ENCODE measurements around the gene PEX12. TPM values are rescaled to one million over a fixed set of nuclear protein-coding genes. Genes with fewer than 3 reads are reported as not detected.
"Not testable (repeated sequence)": the region's sequence is repeated elsewhere in the genome, so short reads cannot be mapped to it uniquely, and the experiment has no call there.

The PEX12 gene
- polyA plus RNA-seq, 3 donors, result 12.1 to 12.7 (median 12.4) TPM

GRCh38 chr17:35539659-35540026 lies 38.7 kb downstream of the PEX12 start:
- no peak for DNase-seq (ENCODE audit: low read depth in 3 of 3, low spot score in 2 of 3)

DNA sequence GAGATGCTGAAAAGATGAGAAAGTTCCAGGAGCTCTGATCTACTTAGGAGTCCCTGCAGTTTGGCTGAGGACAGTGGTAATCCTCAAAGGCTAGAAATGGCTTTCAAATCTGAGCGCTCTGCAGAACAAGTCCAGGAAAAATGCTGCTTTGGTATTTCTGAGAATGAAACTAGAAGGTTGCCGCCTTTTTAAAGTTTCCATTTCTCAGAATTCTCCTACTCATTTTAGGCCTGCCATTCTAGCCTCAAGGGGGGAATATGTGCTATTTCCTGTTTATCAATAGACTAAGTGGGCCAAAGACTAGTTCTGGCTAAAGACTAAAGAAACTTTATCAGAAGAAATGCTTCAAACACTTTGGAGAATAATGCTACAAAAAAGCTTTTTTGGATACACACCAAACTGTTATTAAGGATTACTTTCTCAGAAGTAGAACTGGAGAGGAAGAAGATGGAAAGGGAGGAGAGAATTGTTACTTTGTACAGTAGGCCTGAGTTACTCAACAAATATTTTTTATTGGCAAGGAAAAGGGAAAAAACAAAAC lies 40.7 kb downstream of the PEX12 start, which contains the start of gene SLFN12L:
TSS of gene SLFN12L (minus strand) at position 78 of the 541 bp plus-strand sequence. CDS start 15,314 bp downstream, outside the sequence.
- DNase-seq (ENCODE audit: low read depth in 3 of 3, low spot score in 2 of 3), result no peak

GRCh38 chr17:35536664-35537171 lies 41.7 kb downstream of the PEX12 start:
- DNase-seq (ENCODE audit: low read depth in 3 of 3, low spot score in 2 of 3), result no peak

GRCh38 chr17:35535406-35535805 lies 43.0 kb downstream of the PEX12 start:
- not testable (repeated sequence) for DNase-seq (ENCODE audit: low read depth in 3 of 3, low spot score in 2 of 3)

- DNase-seq (ENCODE audit: low read depth in 3 of 3, low spot score in 2 of 3), result no peak
These were observed 43.7 kb downstream of the PEX12 start for GRCh38 chr17:35534576-35535093.

DNA sequence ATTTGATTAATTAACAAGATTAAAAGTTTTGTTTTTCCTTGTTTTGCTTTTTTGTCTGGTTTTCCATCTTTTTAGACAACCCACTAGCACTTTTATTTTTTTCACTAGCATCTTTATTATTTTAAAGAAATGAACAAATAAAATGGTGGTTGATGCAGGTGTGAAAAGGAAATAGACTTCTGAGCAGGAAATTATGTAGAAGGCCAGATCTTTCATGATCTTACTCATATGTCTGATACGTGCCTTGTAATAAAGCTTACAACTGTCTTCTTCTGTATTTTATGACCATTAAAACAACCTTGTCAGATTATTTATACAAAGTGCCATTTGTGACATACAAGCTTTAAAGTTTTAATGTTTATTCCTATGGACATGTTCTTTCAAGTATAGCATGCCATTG lies 47.2 kb downstream of the PEX12 start:
- no peak for DNase-seq (ENCODE audit: low read depth in 3 of 3, low spot score in 2 of 3)

DNA sequence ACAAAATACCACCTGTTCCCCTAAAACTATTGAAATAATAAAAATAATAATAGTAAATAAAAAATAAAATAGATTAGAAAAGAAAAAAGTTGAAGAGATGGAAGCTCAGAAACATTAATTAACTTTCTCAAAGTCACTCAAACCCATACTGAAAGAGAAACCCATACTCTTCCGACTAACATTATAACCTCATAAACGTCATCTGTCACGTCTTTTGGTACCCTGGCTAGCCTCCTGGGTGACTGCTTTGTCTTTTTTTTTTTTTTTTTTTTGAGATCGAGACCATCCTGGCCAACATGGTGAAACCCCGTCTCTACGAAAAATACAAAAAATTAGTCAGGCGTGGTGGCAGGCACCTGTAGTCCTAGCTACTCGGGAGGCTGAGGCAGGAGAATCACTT lies 48.5 kb downstream of the PEX12 start:
- no peak for DNase-seq (ENCODE audit: low read depth in 3 of 3, low spot score in 2 of 3)

GRCh38 chr17:35529326-35529725 lies 49.0 kb downstream of the PEX12 start:
- not testable (repeated sequence) for DNase-seq (ENCODE audit: low read depth in 3 of 3, low spot score in 2 of 3)

Other genes starting within 250 kb of the PEX12 start
- gene SLFN11, start 204.9 kb downstream of the PEX12 start, polyA plus RNA-seq (ENCODE audit: insufficient read length in 3 of 3), result 10 to 100 TPM; 10.5 to 11.8 (median 10.9) TPM
- 10 to 100 TPM; 17.7 to 23.7 (median 20.0) TPM for gene SLFN12, start 146.1 kb downstream of the PEX12 start, polyA plus RNA-seq (ENCODE audit: insufficient read length in 3 of 3)
- gene SLFN13, start 129.8 kb downstream of the PEX12 start, polyA plus RNA-seq (ENCODE audit: insufficient read length in 3 of 3), result 10 to 100 TPM; 15.9 to 23.8 (median 19.2) TPM
- gene SLFN12L, start 40.9 kb downstream of the PEX12 start, polyA plus RNA-seq (ENCODE audit: insufficient read length in 3 of 3), result under 1 TPM in 2 of 3 donors, not detected in 1; 0.04 to 0.17 TPM
- under 1 TPM; 0.18 to 0.29 (median 0.24) TPM for gene SLFN14, start 17.8 kb downstream of the PEX12 start, polyA plus RNA-seq (ENCODE audit: insufficient read length in 3 of 3)
- gene AP2B1, start 8.8 kb upstream of the PEX12 start, polyA plus RNA-seq (ENCODE audit: insufficient read length in 3 of 3), result 100 to 1,000 TPM; 133 to 145 (median 137) TPM
- gene RASL10B, start 153.1 kb upstream of the PEX12 start, polyA plus RNA-seq (ENCODE audit: insufficient read length in 3 of 3), result 10 to 100 TPM; 10.2 to 12.9 (median 11.2) TPM
- under 1 TPM in 1 of 3 donors, not detected in 2; 0.06 TPM for gene GAS2L2, start 174.7 kb upstream of the PEX12 start, polyA plus RNA-seq (ENCODE audit: insufficient read length in 3 of 3)
- gene C17orf50, start 182.3 kb upstream of the PEX12 start, polyA plus RNA-seq (ENCODE audit: insufficient read length in 3 of 3), result not detected
- gene MMP28, start 217.1 kb upstream of the PEX12 start, polyA plus RNA-seq (ENCODE audit: insufficient read length in 3 of 3), result 1 to 10 TPM; 1.4 to 1.5 (median 1.4) TPM
- gene TAF15, start 230.9 kb upstream of the PEX12 start, polyA plus RNA-seq (ENCODE audit: insufficient read length in 3 of 3), result 100 to 1,000 TPM; 223 to 239 (median 239) TPM

Measured in right renal cortex interstitium (tissue), 3 donors.